Liver (tissue), 9 donors: ENCODE data around the gene GGA2. TPM values are rescaled to one million over a fixed set of nuclear protein-coding genes. Genes with fewer than 3 reads are reported as not detected.

Source experiments
- DNase-seq: peaks from one replicate; pipeline ENCODE4 v3.0.0-alpha.2; 2017; ENCODE audit warnings: low spot score
- H3K27ac ChIP-seq, 2 donors: one replicate each; pipeline ENCODE4 v1.7.0; 2013; ENCODE audit warnings: inconsistent platforms in 2 of 2, low read length in 2 of 2, control low read depth in 1 of 2, low read depth in 1 of 2, mild to moderate bottlenecking in 1 of 2
- H3K27me3 ChIP-seq, 4 donors: one replicate each; pipeline versions ENCODE4 v1.6.1 to v1.7.0; 2013; ENCODE audit warnings: low read length in 3 of 4, inconsistent platforms in 1 of 4, mild to moderate bottlenecking in 1 of 4, moderate library complexity in 1 of 4; ENCODE audit not compliant: control insufficient read depth in 4 of 4, insufficient read depth in 4 of 4
- H3K36me3 ChIP-seq, 4 donors: one replicate each; pipeline versions ENCODE4 v1.6.1 to v1.7.0; 2013; ENCODE audit warnings: low read length in 3 of 4, mild to moderate bottlenecking in 3 of 4, low read depth in 1 of 4, moderate library complexity in 1 of 4; ENCODE audit not compliant: control insufficient read depth in 4 of 4, insufficient read depth in 3 of 4
- H3K4me1 ChIP-seq, 4 donors: one replicate each; pipeline versions ENCODE4 v1.6.1 to v1.7.0; 2013; ENCODE audit warnings: low read length in 3 of 4, mild to moderate bottlenecking in 3 of 4, moderate library complexity in 1 of 4; ENCODE audit not compliant: control insufficient read depth in 4 of 4, insufficient read depth in 4 of 4
- H3K4me3 ChIP-seq, 3 donors: one replicate each; pipeline versions ENCODE4 v1.6.1 to v1.7.0; 2013; ENCODE audit warnings: low read length in 3 of 3, control low read depth in 1 of 3, low read depth in 1 of 3, mild to moderate bottlenecking in 1 of 3
- H3K9ac ChIP-seq, 2 donors: one replicate each; pipeline ENCODE4 v1.7.0; 2013; ENCODE audit warnings: low read length in 2 of 2, mild to moderate bottlenecking in 2 of 2, moderate library complexity in 2 of 2, control low read depth in 1 of 2, low read depth in 1 of 2
- H3K9me3 ChIP-seq, 4 donors: one replicate each; pipeline versions ENCODE4 v1.6.1 to v1.7.0; 2013; ENCODE audit warnings: low read length in 3 of 4; ENCODE audit not compliant: control insufficient read depth in 4 of 4
- FOXA2 ChIP-seq: IDR thresholded peaks from 2 replicates; pipeline ENCODE4 v1.6.1; 2016; ENCODE audit warnings: antibody characterized with exemption
- GABPA ChIP-seq, 2 donors: IDR thresholded peaks in 1 of 2; conservative IDR thresholded peaks in 1 of 2; 2 replicates each; pipeline ENCODE4 v1.6.1; 2016; ENCODE audit warnings: antibody characterized with exemption in 2 of 2, mild to moderate bottlenecking in 1 of 2, moderate library complexity in 1 of 2
- HNF4A ChIP-seq, 2 donors: conservative IDR thresholded peaks; 2 replicates each; pipeline ENCODE4 v1.6.1; 2016; ENCODE audit warnings: antibody characterized with exemption in 2 of 2, mild to moderate bottlenecking in 2 of 2
- HNF4G ChIP-seq: IDR thresholded peaks from 2 replicates; pipeline ENCODE4 v1.6.1; 2016; ENCODE audit warnings: antibody characterized with exemption
- JUND ChIP-seq, 2 donors: IDR thresholded peaks; 2 replicates each; pipeline ENCODE4 v1.6.1; 2016; ENCODE audit warnings: antibody characterized with exemption in 2 of 2
- NR2F2 ChIP-seq: IDR thresholded peaks from 2 replicates; pipeline ENCODE4 v1.6.1; 2016; ENCODE audit warnings: antibody characterized with exemption
- RAD21 ChIP-seq, 2 donors: IDR thresholded peaks; 2 replicates each; pipeline ENCODE4 v1.6.1; 2016; ENCODE audit warnings: antibody characterized with exemption in 2 of 2, mild to moderate bottlenecking in 2 of 2
- RXRA ChIP-seq, 2 donors: IDR thresholded peaks; 2 replicates each; pipeline ENCODE4 v1.6.1; 2017 to 2018; ENCODE audit warnings: antibody characterized with exemption in 2 of 2, mild to moderate bottlenecking in 1 of 2
- TAF1 ChIP-seq: conservative IDR thresholded peaks from 2 replicates; pipeline ENCODE4 v1.6.1; 2016; ENCODE audit warnings: antibody characterized with exemption, mild to moderate bottlenecking
- YY1 ChIP-seq: IDR thresholded peaks from 2 replicates; pipeline ENCODE4 v1.6.1; 2016; ENCODE audit warnings: antibody characterized with exemption, mild to moderate bottlenecking
- WGBS: extraction: QIAGEN DNeasy Blood & Tissue Kit; methylation state at CpG from one replicate; pipeline ENCODE4 v1.1.7; 2013; 5-methylcytosine and 5-hydroxymethylcytosine counted together
- polyA plus RNA-seq, 2 donors: library from polyadenylated mRNA; stranded (reverse) in 1 of 2; unstranded in 1 of 2; fragments of 200-250 nt in 1 of 2; fragments of >200 nt in 1 of 2; fragmentation: Nextera tagmentation in 1 of 2; extraction: Ambion mirVana in 1 of 2; gene quantifications; one replicate each; pipeline versions ENCODE4 v1.2.1 to v1.2.3, GENCODE V29; 2013 to 2015
- total RNA-seq, 2 donors: library from RNA; depleted of rRNA; stranded (reverse); fragments of >200 nt; gene quantifications; one replicate each; pipeline ENCODE4 v1.2.3, GENCODE V29; 2014
- TF ChIP-seq, protein P1 (sequence below): IDR thresholded peaks from 2 replicates; pipeline ENCODE4 v1.6.1; 2016; ENCODE audit warnings: antibody characterized with exemption, mild to moderate bottlenecking
- TF ChIP-seq, protein P2 (sequence below): IDR thresholded peaks from 2 replicates; pipeline ENCODE4 v1.6.1; 2016; ENCODE audit warnings: antibody characterized with exemption
- TF ChIP-seq, protein P3 (sequence below): IDR thresholded peaks from 2 replicates; pipeline ENCODE4 v1.6.1; 2016; ENCODE audit warnings: antibody characterized with exemption
- TF ChIP-seq, protein P4 (sequence below): IDR thresholded peaks from 2 replicates; pipeline ENCODE4 v1.6.1; 2016; ENCODE audit warnings: antibody characterized with exemption
- donor health status: healthy.
- donor health status: healthy.
- donor health status: healthy.
- donor health status: healthy.
- donor health status: healthy.

The GGA2 gene
- total and polyA plus RNA-seq, 4 donors: 8.4 to 23.9 (median 16.0) TPM

DNA sequence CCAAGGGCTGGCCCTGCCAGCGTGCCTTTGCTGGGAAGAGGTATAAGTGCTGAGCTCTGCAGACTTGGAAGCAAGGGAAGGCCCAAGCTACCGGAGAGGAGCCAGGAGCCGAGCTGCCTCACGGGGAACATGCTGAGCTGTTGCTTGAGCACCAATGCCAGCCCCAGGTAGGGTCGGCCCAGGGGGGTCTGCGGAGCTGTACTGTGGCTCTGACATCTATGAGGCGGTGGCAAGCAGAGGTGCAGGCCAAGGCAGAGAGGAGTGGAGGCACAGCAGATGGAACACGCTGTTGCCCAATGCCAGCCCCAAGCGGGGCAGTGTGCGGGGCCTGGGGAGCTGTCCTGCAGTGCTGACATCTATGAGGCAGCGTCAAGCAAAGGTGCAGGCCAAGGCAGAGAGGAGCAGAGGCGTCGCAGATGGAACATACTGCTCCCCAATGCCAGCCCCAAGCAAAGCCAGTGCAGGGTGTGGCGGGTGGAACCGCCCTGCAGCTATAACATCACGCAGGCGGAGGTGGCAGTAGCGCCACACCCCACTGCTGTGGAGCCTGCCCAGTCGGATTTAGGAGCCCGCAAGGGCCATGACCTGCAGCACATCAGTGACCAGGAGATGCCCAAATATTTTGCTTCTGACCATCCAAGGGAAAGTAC is 10.0 kb downstream of the GGA2 start:
- TF ChIP-seq HNF4G: no peak
- TF ChIP-seq HNF4A (conservative IDR thresholded peaks at IDR 0.05): no peak
- TF ChIP-seq RXRA (IDR thresholded peaks at IDR 0.05): no peak
- TF ChIP-seq JUND (IDR thresholded peaks at IDR 0.05): no peak
- TF ChIP-seq TAF1: no peak
- TF ChIP-seq, protein P1, sequence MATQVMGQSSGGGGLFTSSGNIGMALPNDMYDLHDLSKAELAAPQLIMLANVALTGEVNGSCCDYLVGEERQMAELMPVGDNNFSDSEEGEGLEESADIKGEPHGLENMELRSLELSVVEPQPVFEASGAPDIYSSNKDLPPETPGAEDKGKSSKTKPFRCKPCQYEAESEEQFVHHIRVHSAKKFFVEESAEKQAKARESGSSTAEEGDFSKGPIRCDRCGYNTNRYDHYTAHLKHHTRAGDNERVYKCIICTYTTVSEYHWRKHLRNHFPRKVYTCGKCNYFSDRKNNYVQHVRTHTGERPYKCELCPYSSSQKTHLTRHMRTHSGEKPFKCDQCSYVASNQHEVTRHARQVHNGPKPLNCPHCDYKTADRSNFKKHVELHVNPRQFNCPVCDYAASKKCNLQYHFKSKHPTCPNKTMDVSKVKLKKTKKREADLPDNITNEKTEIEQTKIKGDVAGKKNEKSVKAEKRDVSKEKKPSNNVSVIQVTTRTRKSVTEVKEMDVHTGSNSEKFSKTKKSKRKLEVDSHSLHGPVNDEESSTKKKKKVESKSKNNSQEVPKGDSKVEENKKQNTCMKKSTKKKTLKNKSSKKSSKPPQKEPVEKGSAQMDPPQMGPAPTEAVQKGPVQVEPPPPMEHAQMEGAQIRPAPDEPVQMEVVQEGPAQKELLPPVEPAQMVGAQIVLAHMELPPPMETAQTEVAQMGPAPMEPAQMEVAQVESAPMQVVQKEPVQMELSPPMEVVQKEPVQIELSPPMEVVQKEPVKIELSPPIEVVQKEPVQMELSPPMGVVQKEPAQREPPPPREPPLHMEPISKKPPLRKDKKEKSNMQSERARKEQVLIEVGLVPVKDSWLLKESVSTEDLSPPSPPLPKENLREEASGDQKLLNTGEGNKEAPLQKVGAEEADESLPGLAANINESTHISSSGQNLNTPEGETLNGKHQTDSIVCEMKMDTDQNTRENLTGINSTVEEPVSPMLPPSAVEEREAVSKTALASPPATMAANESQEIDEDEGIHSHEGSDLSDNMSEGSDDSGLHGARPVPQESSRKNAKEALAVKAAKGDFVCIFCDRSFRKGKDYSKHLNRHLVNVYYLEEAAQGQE: no peak
- no peak for TF ChIP-seq RAD21 (IDR thresholded peaks at IDR 0.05)
- peak; percentile 44 for DNase-seq

DNA sequence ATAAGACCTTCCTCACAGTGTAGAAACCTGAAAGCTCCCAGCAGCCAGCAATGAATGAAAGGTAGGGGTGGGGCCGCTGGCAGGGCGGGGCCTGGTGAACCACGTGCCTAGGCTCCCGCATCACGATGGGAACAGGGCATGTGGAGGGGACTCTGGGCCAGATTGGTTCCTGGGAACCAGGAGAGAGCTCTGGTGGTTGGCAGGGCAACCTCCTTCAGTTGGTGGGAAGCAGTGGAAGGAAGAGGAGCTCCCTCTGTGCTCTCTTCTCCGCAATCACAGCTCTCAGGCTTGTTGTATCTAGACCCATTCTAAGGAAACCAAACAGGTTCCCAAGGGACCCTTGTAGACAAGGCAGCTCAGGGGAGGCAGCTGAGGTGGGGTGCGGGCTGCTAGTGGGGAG is 10.5 kb downstream of the GGA2 start:
- Histone ChIP-seq H3K9ac (no peak overlapping the region), H3K4me3 (no peak overlapping the region), H3K4me1 (peaks cover 10 to 27% (median 20%) of the 10 kb centered on the region in 4 donors), H3K36me3 (peaks cover 0 to 9% (median 4%) of the 10 kb centered on the region in 4 donors), H3K9me3 (no peaks in the 10 kb centered on the region), H3K27ac (no peak overlapping the region), H3K27me3 (no peaks in the 10 kb centered on the region)
- no peak for TF ChIP-seq GABPA (IDR thresholded peaks at IDR 0.05 in 1 of 2, conservative IDR thresholded peaks at IDR 0.05 in 1 of 2)
- TF ChIP-seq RAD21 (IDR thresholded peaks at IDR 0.05): no peak
- TF ChIP-seq TAF1: no peak
- TF ChIP-seq, protein P2, sequence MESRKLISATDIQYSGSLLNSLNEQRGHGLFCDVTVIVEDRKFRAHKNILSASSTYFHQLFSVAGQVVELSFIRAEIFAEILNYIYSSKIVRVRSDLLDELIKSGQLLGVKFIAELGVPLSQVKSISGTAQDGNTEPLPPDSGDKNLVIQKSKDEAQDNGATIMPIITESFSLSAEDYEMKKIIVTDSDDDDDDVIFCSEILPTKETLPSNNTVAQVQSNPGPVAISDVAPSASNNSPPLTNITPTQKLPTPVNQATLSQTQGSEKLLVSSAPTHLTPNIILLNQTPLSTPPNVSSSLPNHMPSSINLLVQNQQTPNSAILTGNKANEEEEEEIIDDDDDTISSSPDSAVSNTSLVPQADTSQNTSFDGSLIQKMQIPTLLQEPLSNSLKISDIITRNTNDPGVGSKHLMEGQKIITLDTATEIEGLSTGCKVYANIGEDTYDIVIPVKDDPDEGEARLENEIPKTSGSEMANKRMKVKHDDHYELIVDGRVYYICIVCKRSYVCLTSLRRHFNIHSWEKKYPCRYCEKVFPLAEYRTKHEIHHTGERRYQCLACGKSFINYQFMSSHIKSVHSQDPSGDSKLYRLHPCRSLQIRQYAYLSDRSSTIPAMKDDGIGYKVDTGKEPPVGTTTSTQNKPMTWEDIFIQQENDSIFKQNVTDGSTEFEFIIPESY: no peak
- TF ChIP-seq JUND (IDR thresholded peaks at IDR 0.05): no peak
- no peak for TF ChIP-seq HNF4A (conservative IDR thresholded peaks at IDR 0.05)
- TF ChIP-seq, protein P3, sequence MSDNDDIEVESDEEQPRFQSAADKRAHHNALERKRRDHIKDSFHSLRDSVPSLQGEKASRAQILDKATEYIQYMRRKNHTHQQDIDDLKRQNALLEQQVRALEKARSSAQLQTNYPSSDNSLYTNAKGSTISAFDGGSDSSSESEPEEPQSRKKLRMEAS: no peak
- TF ChIP-seq NR2F2: no peak
- TF ChIP-seq, protein P4, sequence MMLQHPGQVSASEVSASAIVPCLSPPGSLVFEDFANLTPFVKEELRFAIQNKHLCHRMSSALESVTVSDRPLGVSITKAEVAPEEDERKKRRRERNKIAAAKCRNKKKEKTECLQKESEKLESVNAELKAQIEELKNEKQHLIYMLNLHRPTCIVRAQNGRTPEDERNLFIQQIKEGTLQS: no peak
- no peak for TF ChIP-seq RXRA (IDR thresholded peaks at IDR 0.05)
- TF ChIP-seq FOXA2: no peak
- no peak for TF ChIP-seq YY1
- TF ChIP-seq, protein P1: no peak
- WGBS: 90% methylated on average over 7 of the region's 7 CpGs
- DNase-seq: no peak

More for the DNA sequence above, 10.0 kb downstream of the GGA2 start:
- no peak overlapping the region for H3K9ac ChIP-seq
- 93% methylated on average over 20 of the region's 20 CpGs for WGBS
- H3K4me3 ChIP-seq: no peak overlapping the region
- H3K36me3 ChIP-seq: peaks cover 0 to 4% (median 2%) of the 10 kb centered on the region in 4 donors
- no peaks in the 10 kb centered on the region for H3K9me3 ChIP-seq
- H3K4me1 ChIP-seq: peaks cover 11 to 30% (median 20%) of the 10 kb centered on the region in 4 donors
- H3K27me3 ChIP-seq: no peaks in the 10 kb centered on the region
- no peak overlapping the region for H3K27ac ChIP-seq
